Omental fat pad (tissue), 4 donors: Measurements from ENCODE around the gene VN1R4. TPM values are rescaled to one million over a fixed set of nuclear protein-coding genes. Genes with fewer than 3 reads are reported as not detected.
"Not testable (repeated sequence)": the region's sequence is repeated elsewhere in the genome, so short reads cannot be mapped to it uniquely, and the experiment has no call there.

Experiments used
- ATAC-seq: fragments of 150-250 bp; one replicate; pipeline ENCODE4 v1.9.1; 2016; ENCODE audit warnings: mild to moderate bottlenecking, moderate library complexity; ENCODE audit not compliant: low FRiP score
- DNase-seq: peaks from one replicate; pipeline ENCODE4 v3.0.0-alpha.2; 2019; ENCODE audit warnings: low spot score
- total RNA-seq, 4 donors: library from RNA; depleted of rRNA; stranded (reverse); fragments of >200 nt; gene quantifications; one replicate each; pipeline ENCODE4 v1.1.0, GENCODE V29; 2016
- TF ChIP-seq, protein P1 (sequence below), 3 donors: fragments of 450-650 bp; IDR thresholded peaks; one replicate each; pipeline ENCODE4 v1.5.1; 2016 to 2017; ENCODE audit warnings: antibody characterized with exemption in 3 of 3, mild to moderate bottlenecking in 3 of 3, moderate library complexity in 2 of 3

The VN1R4 gene
- total RNA-seq, 4 donors from 2014 or later: not detected

DNA sequence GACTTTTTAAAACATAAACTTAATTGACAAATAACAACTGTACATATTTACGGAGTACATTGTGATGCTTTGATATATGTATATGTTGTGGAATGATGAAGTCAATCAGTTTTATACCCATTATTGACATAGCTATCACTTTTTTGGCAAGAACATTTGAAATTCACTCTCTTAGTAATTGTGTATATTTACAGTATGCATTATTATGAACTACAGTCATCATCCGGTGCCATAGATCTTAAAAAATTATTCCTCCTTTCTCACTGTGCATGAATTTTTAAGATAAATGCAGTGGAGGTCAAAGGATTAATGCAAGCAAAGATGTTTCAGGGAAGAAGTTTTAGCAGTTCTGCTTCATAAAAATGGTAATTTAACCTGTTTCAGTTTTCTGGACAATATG is 8.0 kb upstream of the VN1R4 start:
- DNase-seq (no peak), ATAC-seq (no peak)
- TF ChIP-seq, protein P1, sequence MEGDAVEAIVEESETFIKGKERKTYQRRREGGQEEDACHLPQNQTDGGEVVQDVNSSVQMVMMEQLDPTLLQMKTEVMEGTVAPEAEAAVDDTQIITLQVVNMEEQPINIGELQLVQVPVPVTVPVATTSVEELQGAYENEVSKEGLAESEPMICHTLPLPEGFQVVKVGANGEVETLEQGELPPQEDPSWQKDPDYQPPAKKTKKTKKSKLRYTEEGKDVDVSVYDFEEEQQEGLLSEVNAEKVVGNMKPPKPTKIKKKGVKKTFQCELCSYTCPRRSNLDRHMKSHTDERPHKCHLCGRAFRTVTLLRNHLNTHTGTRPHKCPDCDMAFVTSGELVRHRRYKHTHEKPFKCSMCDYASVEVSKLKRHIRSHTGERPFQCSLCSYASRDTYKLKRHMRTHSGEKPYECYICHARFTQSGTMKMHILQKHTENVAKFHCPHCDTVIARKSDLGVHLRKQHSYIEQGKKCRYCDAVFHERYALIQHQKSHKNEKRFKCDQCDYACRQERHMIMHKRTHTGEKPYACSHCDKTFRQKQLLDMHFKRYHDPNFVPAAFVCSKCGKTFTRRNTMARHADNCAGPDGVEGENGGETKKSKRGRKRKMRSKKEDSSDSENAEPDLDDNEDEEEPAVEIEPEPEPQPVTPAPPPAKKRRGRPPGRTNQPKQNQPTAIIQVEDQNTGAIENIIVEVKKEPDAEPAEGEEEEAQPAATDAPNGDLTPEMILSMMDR (IDR thresholded peaks at IDR 0.05): no peak

DNA sequence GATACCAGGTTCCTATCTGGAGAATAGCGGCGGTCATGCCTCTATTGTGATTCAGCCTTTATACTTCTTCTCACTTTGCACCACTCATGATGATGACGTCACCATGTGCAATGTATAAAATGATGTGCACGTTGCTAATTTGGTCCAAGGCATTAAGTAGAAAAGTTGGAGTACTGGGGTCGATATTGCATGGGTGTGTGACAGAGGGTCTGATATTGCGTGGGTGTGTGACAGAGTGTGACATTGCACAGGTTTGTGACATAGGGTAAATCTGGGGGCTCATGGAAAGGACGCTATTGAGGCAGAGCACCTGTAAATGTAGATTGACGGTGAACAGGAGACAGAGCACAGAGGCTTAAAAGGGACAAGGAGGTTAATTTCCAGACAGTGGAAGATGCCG is 4.5 kb upstream of the VN1R4 start:
- ATAC-seq: no peak
- DNase-seq: no peak
- TF ChIP-seq, protein P1 (IDR thresholded peaks at IDR 0.05): no peak

DNA sequence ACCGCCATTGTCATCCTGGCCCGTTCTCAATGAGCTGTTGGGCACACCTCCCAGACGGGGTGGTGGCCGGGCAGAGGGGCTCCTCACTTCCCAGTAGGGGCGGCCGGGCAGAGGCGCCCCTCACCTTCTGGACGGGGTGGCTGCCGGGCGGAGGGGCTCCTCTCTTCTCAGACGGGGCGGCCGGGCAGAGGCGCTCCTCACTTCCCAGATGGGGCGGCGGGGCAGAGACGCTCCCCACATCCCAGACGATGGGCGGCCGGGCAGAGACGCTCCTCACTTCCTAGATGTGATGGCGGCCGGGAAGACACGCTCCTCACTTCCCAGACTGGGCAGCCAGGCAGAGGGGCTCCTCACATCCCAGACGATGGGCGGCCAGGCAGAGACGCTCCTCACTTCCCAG is 2.3 kb upstream of the VN1R4 start:
- DNase-seq, ATAC-seq: not testable (repeated sequence)

DNA sequence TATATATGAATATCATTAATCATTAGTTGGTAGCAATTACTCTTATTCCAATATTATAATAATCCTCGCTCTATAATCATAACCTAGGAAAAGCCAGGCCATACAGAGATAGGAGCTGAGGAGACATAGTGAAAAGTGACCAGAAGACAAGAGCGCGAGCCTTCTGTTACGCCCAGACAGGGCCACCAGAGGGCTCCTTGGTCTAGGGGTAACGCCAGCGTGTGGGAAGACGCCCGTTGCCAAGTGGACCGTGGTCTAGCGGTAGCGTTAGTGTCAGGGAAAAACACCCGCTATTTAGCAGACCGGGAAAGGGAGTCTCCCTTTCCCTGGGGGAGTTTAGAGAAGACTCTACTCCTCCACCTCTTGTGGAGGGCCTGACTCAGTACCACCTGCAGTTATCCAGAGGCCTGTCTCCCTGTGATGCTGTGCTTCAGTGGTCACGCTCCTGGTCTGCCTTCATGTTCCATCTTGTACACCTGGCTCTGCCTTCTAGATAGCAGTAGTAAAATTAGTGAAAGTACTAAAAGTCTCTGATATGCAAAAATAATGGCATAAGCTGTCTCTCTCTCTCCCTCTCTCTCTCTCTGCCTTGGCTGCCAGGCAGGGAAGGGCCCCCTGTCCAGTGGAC is 9.7 kb downstream of the VN1R4 start, which contains the start of gene VN1R2:
TSS of gene VN1R2 (plus strand) at position 578 of the 628 bp plus-strand sequence. CDS start 84 bp downstream, outside the sequence.
- DNase-seq, ATAC-seq: not testable (repeated sequence)

DNA sequence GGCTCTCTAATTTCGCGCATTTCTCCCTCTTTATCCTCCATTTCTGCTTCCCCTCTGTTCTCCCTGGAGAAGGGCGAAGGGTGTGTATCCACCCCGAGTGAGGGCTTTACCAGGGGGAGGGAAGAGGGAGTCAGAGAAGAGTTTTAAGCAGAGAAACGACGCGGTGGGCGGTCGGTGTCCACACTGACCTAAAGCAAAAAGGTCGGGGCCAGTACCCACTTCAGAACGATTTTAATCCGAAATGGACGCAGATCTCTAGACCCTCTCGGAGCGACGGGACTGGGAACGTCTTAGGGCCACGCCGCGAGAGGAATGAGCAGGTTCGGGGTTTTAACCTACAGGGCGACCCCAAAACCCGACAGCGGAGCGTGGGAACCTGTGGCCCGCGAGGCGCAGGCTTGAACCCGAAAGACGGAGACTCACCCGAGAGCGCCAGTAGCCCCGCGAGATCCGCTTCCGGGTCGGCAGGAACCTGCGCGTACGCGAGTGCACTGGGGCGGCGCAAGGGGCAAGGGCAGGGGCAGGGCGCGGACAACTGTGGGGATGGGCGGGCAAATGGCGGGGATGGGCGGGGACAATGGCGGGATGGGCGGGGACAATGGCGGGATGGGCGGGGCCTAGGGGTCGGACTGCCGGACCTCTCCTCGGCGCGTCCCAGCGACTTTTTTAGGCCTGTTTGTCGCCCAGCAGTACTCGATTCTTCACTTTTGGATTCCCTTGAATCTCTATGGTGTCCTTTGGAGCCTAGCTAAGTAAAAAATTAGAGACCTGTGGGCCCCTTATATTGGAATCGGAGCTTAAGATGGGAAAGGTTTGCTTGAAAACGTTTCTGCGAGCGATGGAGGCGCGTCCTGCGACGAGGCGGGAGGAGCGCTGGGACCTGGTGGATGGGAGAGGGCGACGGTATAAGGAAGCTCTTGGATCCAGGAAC is 12.8 kb downstream of the VN1R4 start, which contains the start of gene ZNF677:
TSS of gene ZNF677 (minus strand) at position 463 of the 931 bp plus-strand sequence. CDS start 3,323 bp downstream, outside the sequence.
- DNase-seq (peak; percentile 68), ATAC-seq (peak; percentile 98)
- TF ChIP-seq, protein P1 (IDR thresholded peaks at IDR 0.05): no peak

DNA sequence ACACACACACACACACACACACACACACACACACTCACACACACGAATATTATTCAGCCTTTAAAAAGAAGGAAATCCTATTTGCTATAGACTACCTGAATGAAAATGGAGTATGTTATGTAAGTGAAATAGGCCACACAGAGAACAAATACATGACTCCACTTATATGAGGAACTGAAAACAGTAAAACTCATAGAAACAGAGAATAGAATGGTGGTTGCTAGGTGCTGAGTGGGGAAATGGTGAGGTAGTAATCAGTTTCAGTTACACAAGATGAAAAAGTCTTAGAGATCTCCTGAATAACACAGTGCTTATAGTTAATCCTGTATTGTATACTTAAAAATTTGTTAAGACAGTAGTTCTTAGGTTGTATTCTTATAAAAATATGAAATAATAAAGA is 21.0 kb downstream of the VN1R4 start:
- TF ChIP-seq, protein P1 (IDR thresholded peaks at IDR 0.05): no peak
- no peak for ATAC-seq
- no peak for DNase-seq

DNA sequence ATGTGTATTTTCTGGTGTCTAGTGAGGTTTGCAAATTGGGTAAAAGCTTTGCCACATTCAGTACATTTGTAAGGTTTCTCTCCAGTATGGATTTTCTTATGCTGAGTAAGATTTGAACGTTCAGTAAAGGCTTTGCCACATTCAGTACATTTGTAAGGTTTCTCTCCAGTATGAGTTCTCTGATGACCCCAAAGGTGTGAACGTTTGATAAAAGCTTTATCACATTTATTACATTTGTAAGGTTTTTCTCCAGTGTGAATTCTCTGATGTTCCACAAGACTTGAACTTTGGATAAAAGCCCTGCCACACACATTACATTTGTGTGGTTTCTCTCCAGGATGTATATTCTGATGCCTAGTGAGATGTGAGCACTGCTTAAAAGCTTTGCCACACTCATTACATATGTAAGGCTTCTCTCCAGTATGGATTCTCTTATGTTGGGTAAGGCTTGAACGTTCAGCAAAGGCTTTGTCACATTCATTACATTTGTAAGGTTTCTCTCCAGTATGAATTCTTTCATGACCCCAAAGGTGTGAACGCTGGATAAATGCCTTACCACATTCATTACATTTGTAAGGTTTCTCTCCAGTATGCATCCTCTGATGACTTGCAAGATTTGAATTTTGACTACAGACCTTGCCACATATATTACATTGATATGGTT is 30.3 kb downstream of the VN1R4 start:
- DNase-seq (no peak), ATAC-seq (no peak)
- TF ChIP-seq, protein P1 (IDR thresholded peaks at IDR 0.05): no peak
